ENCODE results near the gene RRAS2.

DNA sequence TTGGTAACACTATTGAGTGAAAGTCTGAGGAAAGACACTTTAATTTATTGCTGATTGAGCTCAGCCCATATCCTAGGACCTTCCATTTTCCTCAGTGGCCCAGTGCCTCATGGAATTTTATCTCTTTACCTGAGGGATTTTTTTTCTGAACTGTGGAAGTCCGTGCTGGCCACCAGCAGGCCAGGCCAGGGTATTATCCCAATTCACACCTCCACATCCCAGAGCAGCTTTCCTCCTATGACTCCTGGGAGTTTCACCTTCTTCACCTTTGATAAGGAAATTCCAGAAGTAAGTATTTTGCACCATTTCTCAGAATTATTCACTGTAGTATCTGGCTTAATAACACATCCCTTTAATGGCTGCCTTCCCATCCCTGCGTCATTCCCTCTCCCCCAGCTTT is 13.0 kb upstream of the RRAS2 start:
- TF ChIP-seq TAF1 (IDR thresholded peaks at IDR 0.05; ENCODE audit: borderline replicate concordance, low read depth, low read length) (no peak), SP1 (IDR thresholded peaks at IDR 0.05; ENCODE audit: low read depth, low read length) (no peak), NFYA (IDR thresholded peaks at IDR 0.05; ENCODE audit: borderline replicate concordance, low read depth, low read length) (no peak), KDM1A (IDR thresholded peaks at IDR 0.05; ENCODE audit: borderline replicate concordance) (no peak)
- TF ChIP-seq, protein P1, sequence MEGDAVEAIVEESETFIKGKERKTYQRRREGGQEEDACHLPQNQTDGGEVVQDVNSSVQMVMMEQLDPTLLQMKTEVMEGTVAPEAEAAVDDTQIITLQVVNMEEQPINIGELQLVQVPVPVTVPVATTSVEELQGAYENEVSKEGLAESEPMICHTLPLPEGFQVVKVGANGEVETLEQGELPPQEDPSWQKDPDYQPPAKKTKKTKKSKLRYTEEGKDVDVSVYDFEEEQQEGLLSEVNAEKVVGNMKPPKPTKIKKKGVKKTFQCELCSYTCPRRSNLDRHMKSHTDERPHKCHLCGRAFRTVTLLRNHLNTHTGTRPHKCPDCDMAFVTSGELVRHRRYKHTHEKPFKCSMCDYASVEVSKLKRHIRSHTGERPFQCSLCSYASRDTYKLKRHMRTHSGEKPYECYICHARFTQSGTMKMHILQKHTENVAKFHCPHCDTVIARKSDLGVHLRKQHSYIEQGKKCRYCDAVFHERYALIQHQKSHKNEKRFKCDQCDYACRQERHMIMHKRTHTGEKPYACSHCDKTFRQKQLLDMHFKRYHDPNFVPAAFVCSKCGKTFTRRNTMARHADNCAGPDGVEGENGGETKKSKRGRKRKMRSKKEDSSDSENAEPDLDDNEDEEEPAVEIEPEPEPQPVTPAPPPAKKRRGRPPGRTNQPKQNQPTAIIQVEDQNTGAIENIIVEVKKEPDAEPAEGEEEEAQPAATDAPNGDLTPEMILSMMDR (IDR thresholded peaks at IDR 0.05 in 2 of 3, conservative IDR thresholded peaks at IDR 0.05 in 1 of 3; ENCODE audit: control insufficient read depth in 2 of 3, extremely low read depth in 1 of 3, insufficient read depth in 1 of 3, low read depth in 3 of 3, low read length in 3 of 3), result no peak
- TF ChIP-seq, protein P2, sequence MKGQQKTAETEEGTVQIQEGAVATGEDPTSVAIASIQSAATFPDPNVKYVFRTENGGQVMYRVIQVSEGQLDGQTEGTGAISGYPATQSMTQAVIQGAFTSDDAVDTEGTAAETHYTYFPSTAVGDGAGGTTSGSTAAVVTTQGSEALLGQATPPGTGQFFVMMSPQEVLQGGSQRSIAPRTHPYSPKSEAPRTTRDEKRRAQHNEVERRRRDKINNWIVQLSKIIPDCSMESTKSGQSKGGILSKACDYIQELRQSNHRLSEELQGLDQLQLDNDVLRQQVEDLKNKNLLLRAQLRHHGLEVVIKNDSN (IDR thresholded peaks at IDR 0.05; ENCODE audit: borderline replicate concordance, extremely low read length, insufficient read depth, low read depth, low read length), result no peak
